PFSK-1 (cell line): Measurements from ENCODE around the gene EBP.

Source experiments
- FOXP2 ChIP-seq: optimal IDR thresholded peaks from 2 replicates; pipeline ENCODE3; 2011; ENCODE audit warnings: borderline replicate concordance, control low read depth, inconsistent platforms; ENCODE audit not compliant: insufficient read depth; ENCODE audit errors: extremely low read length, extremely low read depth
- POLR2AphosphoS5 ChIP-seq: IDR thresholded peaks from 2 replicates; pipeline ENCODE4 v1.6.1; 2012; ENCODE audit warnings: low read depth, mild to moderate bottlenecking, control low read depth, low read length, moderate library complexity
- REST ChIP-seq, 2 experiments: IDR thresholded peaks; 2 replicates each; pipeline versions ENCODE4 v1.6.1 to v1.8.0; 2011 to 2012; ENCODE audit warnings: low read depth in 2 of 2, low read length in 2 of 2, control low read depth in 1 of 2, inconsistent platforms in 1 of 2, mild to moderate bottlenecking in 1 of 2, moderate library complexity in 1 of 2; ENCODE audit not compliant: insufficient read depth in 1 of 2
- SIN3A ChIP-seq: IDR thresholded peaks from 2 replicates; pipeline ENCODE4 v1.6.1; 2012; ENCODE audit warnings: mild to moderate bottlenecking, low read length, moderate library complexity, borderline replicate concordance; ENCODE audit not compliant: insufficient read depth

DNA sequence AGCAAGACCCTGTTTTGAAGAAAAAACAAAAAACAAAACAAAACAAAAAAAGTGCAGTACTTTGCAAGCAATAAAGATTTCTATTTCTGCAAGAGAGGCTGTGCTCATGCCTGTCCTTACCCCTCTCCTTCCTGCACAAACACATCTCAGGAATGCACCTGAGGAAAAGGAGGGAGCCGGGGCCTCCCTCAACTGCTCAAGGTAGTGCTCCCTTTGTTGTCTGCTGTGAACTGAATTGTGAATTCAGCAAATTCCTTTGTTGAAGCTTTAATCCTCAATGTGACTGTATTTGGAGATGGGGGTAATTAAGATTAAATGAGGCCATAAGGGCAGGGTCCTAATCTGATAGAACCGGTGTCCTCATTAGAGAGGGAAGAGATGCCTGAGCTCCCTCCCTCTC, 31.7 kb upstream of the EBP start:
- TF ChIP-seq REST (IDR thresholded peaks at IDR 0.05; ENCODE audit: insufficient read depth in 1 of 2, low read depth in 2 of 2, low read length in 2 of 2), result no peak
- no peak for TF ChIP-seq POLR2AphosphoS5
- no peak for TF ChIP-seq SIN3A
- TF ChIP-seq FOXP2, result no peak
